GM12865 (cell line): ENCODE results near the gene GCC2.
"Not testable (repeated sequence)": the region's sequence is repeated elsewhere in the genome, so short reads cannot be mapped to it uniquely, and the experiment has no call there.

Experiments used
- DNase-seq: peaks from one replicate; pipeline ENCODE4 v3.0.0; 2010; ENCODE audit warnings: low read depth
- H3K4me3 ChIP-seq: 2 replicates; pipeline ENCODE4 v1.5.1; 2011; ENCODE audit warnings: mild to moderate bottlenecking, low read depth, low read length, control low read depth
- CTCF ChIP-seq: IDR thresholded peaks from 2 replicates; pipeline ENCODE4 v1.5.1; 2011; ENCODE audit warnings: low read length, control low read depth, low read depth, inconsistent platforms; ENCODE audit not compliant: insufficient read depth; ENCODE audit errors: missing control alignments

GCC2 gene

GRCh38 chr2:108477099-108477498 is 28.1 kb downstream of the GCC2 start:
- no peak for DNase-seq
- H3K4me3 ChIP-seq = no peak overlapping the region
- no peak for TF ChIP-seq CTCF

- DNase-seq = no peak
- no peak overlapping the region for H3K4me3 ChIP-seq
- no peak for TF ChIP-seq CTCF
These were observed 36.2 kb downstream of the GCC2 start for GRCh38 chr2:108485253-108485652.

- DNase-seq = no peak
- no peak for TF ChIP-seq CTCF
- H3K4me3 ChIP-seq = no peak overlapping the region
These were observed 41.6 kb downstream of the GCC2 start for GRCh38 chr2:108490506-108491122.

- no peak for TF ChIP-seq CTCF
- no peak for DNase-seq
- no peak overlapping the region for H3K4me3 ChIP-seq
These were observed 42.8 kb downstream of the GCC2 start for GRCh38 chr2:108491848-108492247.

GRCh38 chr2:108492364-108492763 is 43.4 kb downstream of the GCC2 start:
- no peak for DNase-seq
- no peak overlapping the region for H3K4me3 ChIP-seq
- no peak for TF ChIP-seq CTCF

GRCh38 chr2:108496167-108496566 is 47.2 kb downstream of the GCC2 start:
- H3K4me3 ChIP-seq, DNase-seq: not testable (repeated sequence)

GRCh38 chr2:108507620-108508019 is 58.6 kb downstream of the GCC2 start:
- not testable (repeated sequence) for H3K4me3 ChIP-seq

GRCh38 chr2:108512431-108512830 is 63.4 kb downstream of the GCC2 start:
- DNase-seq, H3K4me3 ChIP-seq: not testable (repeated sequence)

More at GRCh38 chr2:108507620-108508019, 58.6 kb downstream of the GCC2 start:
- DNase-seq = not testable (repeated sequence)

GRCh38 chr2:108514478-108514877 is 65.5 kb downstream of the GCC2 start:
- H3K4me3 ChIP-seq, DNase-seq: not testable (repeated sequence)

GRCh38 chr2:108524688-108525087 is 75.7 kb downstream of the GCC2 start:
- DNase-seq, H3K4me3 ChIP-seq: not testable (repeated sequence)

- H3K4me3 ChIP-seq, DNase-seq: not testable (repeated sequence)
These were observed 76.3 kb downstream of the GCC2 start for GRCh38 chr2:108525258-108525657.
